WERI-Rb-1 (cell line): Measurements from ENCODE around the gene NLGN1.

Source experiments
- DNase-seq: peaks from one replicate; pipeline ENCODE4 v3.0.0-alpha.2; 2020
- H3K27ac ChIP-seq: fragments of 250-450 bp; sonication (Bioruptor Pico); 2 replicates; pipeline ENCODE4 v1.5.1; 2020; ENCODE audit warnings: mild to moderate bottlenecking, moderate library complexity
- H3K27me3 ChIP-seq: fragments of 250-450 bp; sonication (Bioruptor Pico); 2 replicates; pipeline ENCODE4 v1.5.1; 2021; ENCODE audit warnings: mild to moderate bottlenecking, low read depth, moderate library complexity; ENCODE audit not compliant: insufficient read depth, severe bottlenecking
- H3K36me3 ChIP-seq: fragments of 250-450 bp; sonication (Bioruptor Pico); 2 replicates; pipeline ENCODE4 v1.5.1; 2020; ENCODE audit warnings: mild to moderate bottlenecking, moderate library complexity
- H3K4me3 ChIP-seq: 2 replicates; pipeline ENCODE4 v1.5.1; 2011; ENCODE audit warnings: low read depth, mild to moderate bottlenecking, control low read depth, low read length
- H3K9me3 ChIP-seq: fragments of 250-450 bp; sonication (Bioruptor Pico); 2 replicates; pipeline ENCODE4 v1.5.1; 2021; ENCODE audit warnings: mild to moderate bottlenecking, moderate library complexity; ENCODE audit not compliant: severe bottlenecking
- TF ChIP-seq, protein P1 (sequence below): IDR thresholded peaks from 2 replicates; pipeline ENCODE4 v1.5.1; 2011; ENCODE audit warnings: low read depth, mild to moderate bottlenecking, control low read depth, inconsistent platforms, low read length

The NLGN1 gene

DNA sequence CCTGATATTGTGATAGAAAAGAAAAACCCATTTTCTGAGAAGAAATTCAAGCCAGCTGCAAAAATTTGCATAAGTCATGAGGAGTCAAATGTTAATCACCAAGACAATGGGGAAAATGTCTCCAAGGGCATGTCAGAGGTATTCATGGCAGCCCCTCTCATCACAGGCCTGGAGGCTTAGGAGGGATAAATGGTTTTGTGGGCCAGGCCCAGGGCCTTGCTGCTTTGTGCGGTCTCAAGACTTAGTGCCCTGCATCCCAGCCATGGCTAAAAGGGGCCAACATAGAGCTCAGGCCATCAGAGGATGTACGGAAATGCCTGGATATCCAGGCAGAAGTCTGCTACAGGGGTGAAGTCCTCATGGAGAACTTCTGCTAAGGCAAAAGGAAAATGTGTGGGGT lies 631.1 kb downstream of the NLGN1 start:
- no peaks in the 10 kb centered on the region for H3K9me3 ChIP-seq
- no peak overlapping the region for H3K4me3 ChIP-seq
- TF ChIP-seq, protein P1, sequence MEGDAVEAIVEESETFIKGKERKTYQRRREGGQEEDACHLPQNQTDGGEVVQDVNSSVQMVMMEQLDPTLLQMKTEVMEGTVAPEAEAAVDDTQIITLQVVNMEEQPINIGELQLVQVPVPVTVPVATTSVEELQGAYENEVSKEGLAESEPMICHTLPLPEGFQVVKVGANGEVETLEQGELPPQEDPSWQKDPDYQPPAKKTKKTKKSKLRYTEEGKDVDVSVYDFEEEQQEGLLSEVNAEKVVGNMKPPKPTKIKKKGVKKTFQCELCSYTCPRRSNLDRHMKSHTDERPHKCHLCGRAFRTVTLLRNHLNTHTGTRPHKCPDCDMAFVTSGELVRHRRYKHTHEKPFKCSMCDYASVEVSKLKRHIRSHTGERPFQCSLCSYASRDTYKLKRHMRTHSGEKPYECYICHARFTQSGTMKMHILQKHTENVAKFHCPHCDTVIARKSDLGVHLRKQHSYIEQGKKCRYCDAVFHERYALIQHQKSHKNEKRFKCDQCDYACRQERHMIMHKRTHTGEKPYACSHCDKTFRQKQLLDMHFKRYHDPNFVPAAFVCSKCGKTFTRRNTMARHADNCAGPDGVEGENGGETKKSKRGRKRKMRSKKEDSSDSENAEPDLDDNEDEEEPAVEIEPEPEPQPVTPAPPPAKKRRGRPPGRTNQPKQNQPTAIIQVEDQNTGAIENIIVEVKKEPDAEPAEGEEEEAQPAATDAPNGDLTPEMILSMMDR, result no peak
- no peak overlapping the region for H3K27ac ChIP-seq
- no peak for DNase-seq
- H3K27me3 ChIP-seq, result no peaks in the 10 kb centered on the region
- no peaks in the 10 kb centered on the region for H3K36me3 ChIP-seq

DNA sequence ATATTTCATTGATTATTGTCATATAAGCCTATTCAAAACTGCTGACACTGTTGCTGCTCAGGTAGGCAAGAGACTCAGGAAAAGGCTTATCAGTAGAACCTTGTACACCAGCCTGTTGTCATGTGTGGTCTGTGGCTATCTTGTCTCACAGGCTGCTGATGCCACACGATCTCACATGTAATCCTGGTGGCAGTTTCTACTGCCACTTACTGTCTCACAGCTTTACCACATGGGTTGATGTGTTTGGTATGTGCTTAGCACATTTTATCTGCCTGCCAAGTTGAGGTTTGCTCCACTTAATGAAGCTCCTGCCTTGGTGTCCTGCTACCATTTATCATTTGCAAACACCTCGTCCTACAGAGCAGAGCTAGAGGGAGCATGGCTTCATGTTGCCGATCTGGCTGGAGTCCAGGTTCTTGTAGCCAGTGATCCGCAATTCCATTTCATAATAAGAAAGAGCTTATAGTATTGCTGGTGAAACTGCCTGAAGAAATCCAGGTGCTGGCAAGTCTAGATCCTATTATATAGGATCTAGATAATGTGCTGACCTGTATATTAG lies 637.9 kb downstream of the NLGN1 start:
- no peak overlapping the region for H3K4me3 ChIP-seq
- no peak overlapping the region for H3K27ac ChIP-seq
- TF ChIP-seq, protein P1, result no peak
- no peaks in the 10 kb centered on the region for H3K9me3 ChIP-seq
- no peak for DNase-seq
- H3K27me3 ChIP-seq, result no peaks in the 10 kb centered on the region
- H3K36me3 ChIP-seq, result no peaks in the 10 kb centered on the region

DNA sequence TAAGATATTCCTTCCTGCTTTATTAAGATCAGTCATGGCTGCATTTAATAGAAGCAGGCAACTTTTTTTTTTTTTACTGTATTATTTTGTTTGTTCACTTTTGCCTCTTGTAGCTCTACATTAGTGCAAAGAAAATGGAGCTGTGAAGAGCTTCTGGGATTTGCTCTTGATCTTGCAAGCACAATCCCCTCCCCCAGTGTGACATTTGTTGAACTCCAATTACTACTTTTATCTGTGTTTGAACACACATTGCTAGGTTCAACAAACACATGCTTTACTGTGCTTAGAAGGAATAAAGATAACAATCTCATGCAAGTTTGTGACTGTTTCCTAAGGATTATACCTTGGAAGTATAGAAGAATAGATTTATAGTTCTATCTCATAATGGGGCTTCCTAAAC lies 648.8 kb downstream of the NLGN1 start:
- Histone ChIP-seq H3K27me3 (no peaks in the 10 kb centered on the region), H3K4me3 (no peak overlapping the region), H3K36me3 (no peaks in the 10 kb centered on the region), H3K27ac (no peak overlapping the region), H3K9me3 (no peaks in the 10 kb centered on the region)
- DNase-seq, result no peak
- TF ChIP-seq, protein P1, result no peak

DNA sequence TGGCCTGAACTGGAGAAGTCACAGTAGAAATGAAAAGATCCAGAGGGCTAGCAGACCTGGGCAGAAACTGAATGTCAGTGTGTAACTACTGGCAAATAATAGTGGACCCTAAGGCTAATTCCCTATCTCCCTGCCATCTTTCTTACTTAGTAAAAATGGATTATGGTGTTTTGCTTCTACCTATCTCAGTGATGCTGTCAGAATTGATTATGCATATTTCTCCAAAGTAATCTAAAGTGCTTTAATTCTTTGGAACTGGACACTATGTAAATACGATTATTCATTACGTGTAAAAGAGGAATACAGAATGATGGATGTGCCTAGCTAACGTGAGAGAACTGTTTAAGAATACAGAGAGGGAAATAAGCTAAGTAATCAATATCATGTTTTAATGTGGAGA lies 651.9 kb downstream of the NLGN1 start:
- DNase-seq, result no peak
- TF ChIP-seq, protein P1, result no peak

DNA sequence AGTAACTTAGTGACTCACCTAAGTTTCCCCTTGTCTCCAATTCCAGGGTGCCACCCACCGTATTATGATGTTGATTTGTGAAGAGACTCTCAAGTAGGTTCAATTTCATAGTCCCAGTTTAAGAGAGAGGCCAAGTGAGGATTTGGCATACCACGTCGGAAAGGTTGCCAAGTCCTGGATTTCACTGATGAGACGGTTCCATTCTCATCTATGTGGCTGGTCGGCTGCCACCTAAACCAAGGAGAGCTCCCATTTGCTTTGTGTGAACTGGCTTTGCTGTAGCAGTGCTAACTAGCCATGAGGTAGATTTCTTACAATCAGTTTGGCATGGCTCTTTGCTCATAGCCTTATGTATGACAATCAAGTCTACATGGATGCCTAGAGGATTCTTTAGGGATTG lies 653.6 kb downstream of the NLGN1 start:
- Histone ChIP-seq H3K9me3 (no peaks in the 10 kb centered on the region), H3K4me3 (no peak overlapping the region), H3K27me3 (no peaks in the 10 kb centered on the region), H3K27ac (no peak overlapping the region), H3K36me3 (no peaks in the 10 kb centered on the region)
- no peak for DNase-seq
- TF ChIP-seq, protein P1, result no peak

More for the DNA sequence above, 651.9 kb downstream of the NLGN1 start:
- H3K4me3 ChIP-seq, result no peak overlapping the region
- no peaks in the 10 kb centered on the region for H3K9me3 ChIP-seq
- no peak overlapping the region for H3K27ac ChIP-seq
- no peaks in the 10 kb centered on the region for H3K36me3 ChIP-seq
- no peaks in the 10 kb centered on the region for H3K27me3 ChIP-seq

DNA sequence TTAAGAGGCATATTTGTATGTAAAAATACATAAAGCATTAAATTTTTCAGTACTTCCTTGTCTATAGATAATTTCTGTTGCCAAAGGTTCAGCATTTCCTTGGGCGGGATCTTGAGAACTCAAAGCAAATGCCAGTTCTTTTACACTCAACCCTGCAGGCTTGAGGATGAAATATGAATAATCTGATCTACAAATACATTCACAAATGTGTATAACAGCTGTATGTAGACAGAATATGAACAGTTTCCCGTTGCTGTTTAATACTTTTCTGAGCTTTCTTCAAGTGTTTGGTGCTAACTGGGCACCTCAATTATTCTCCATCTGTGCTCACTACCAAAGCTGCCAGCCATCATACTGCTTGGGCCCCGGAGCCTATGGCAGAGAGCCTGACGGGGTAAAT lies 661.3 kb downstream of the NLGN1 start:
- no peak for DNase-seq
- Histone ChIP-seq H3K4me3 (no peak overlapping the region), H3K27ac (no peak overlapping the region), H3K36me3 (no peaks in the 10 kb centered on the region), H3K9me3 (no peaks in the 10 kb centered on the region), H3K27me3 (no peaks in the 10 kb centered on the region)
- TF ChIP-seq, protein P1, result no peak
